SU-DHL-6 (cell line): ENCODE measurements around the gene PRR15.
"Not testable (repeated sequence)": the region's sequence is repeated elsewhere in the genome, so short reads cannot be mapped to it uniquely, and the experiment has no call there.

Source experiments
- H2AFZ ChIP-seq: fragments of 200-600 bp; sonication (generic); 2 replicates; pipeline ENCODE4 v1.6.1; 2014; ENCODE audit warnings: low read depth, mild to moderate bottlenecking, moderate library complexity, mixed read lengths, antibody characterized with exemption, low read length; ENCODE audit not compliant: severe bottlenecking
- H3F3A ChIP-seq: fragments of 200-600 bp; shearing (Covaris generic); 2 replicates; pipeline ENCODE4 v1.6.0; 2016; ENCODE audit warnings: antibody characterized with exemption, mild to moderate bottlenecking; ENCODE audit not compliant: insufficient read depth
- H3K27ac ChIP-seq: fragments of 200-600 bp; sonication (generic); 2 replicates; pipeline ENCODE4 v1.5.1; 2016; ENCODE audit warnings: low read depth, mild to moderate bottlenecking, low read length, moderate library complexity, mixed read lengths
- H3K27me3 ChIP-seq: fragments of 200-600 bp; sonication (generic), shearing (Covaris generic); 2 replicates; pipeline ENCODE4 v1.6.0; 2014; ENCODE audit warnings: mild to moderate bottlenecking, low read length
- H3K36me3 ChIP-seq: fragments of 200-600 bp; sonication (generic); 2 replicates; pipeline ENCODE4 v1.6.1; 2014; ENCODE audit warnings: mild to moderate bottlenecking, low read length, mixed read lengths
- H3K4me2 ChIP-seq: fragments of 300-600, 200-600 bp; shearing (Covaris generic), sonication (generic); 2 replicates; pipeline ENCODE4 v1.6.0; 2014; ENCODE audit warnings: low read length, low read depth, mild to moderate bottlenecking; ENCODE audit not compliant: poor library complexity, severe bottlenecking
- H3K4me3 ChIP-seq: fragments of 200-600 bp; sonication (generic); 2 replicates; pipeline ENCODE4 v1.5.1; 2014; ENCODE audit warnings: antibody characterized with exemption, low read length, mild to moderate bottlenecking, mixed read lengths; ENCODE audit not compliant: insufficient read depth, poor library complexity, severe bottlenecking
- H3K79me2 ChIP-seq: fragments of 200-600 bp; sonication (generic); 2 replicates; pipeline ENCODE4 v1.6.1; 2014; ENCODE audit warnings: mild to moderate bottlenecking, low read length, moderate library complexity; ENCODE audit not compliant: insufficient read depth
- H3K9ac ChIP-seq: fragments of 200-600 bp; sonication (generic); 2 replicates; pipeline ENCODE4 v1.7.0; 2014; ENCODE audit warnings: mild to moderate bottlenecking, low read length
- H3K9me2 ChIP-seq: fragments of 200-600 bp; sonication (generic); replicated peaks from 2 replicates; pipeline ENCODE4 v1.6.1; 2014; ENCODE audit warnings: low read length; ENCODE audit not compliant: insufficient read depth
- H3K9me3 ChIP-seq: fragments of 200-600 bp; sonication (generic); 2 replicates; pipeline ENCODE4 v1.6.1; 2014; ENCODE audit warnings: low read length, mixed read lengths; ENCODE audit not compliant: insufficient read depth
- H4K20me1 ChIP-seq: fragments of 200-600 bp; sonication (generic); 2 replicates; pipeline ENCODE4 v1.6.1; 2014; ENCODE audit warnings: low read depth, mild to moderate bottlenecking, antibody characterized with exemption, low read length, moderate library complexity, mixed read lengths
- EZH2phosphoT487 ChIP-seq: fragments of 200-600 bp; sonication (generic), shearing (Covaris generic); conservative IDR thresholded peaks from 2 replicates; pipeline ENCODE4 v1.6.1; 2018; ENCODE audit warnings: mild to moderate bottlenecking, antibody characterized with exemption, low read length, moderate library complexity, mixed read lengths
- TF ChIP-seq, protein P1 (sequence below): fragments of 200-600 bp; sonication (generic); IDR thresholded peaks from one replicate; pipeline ENCODE4 v1.5.1; 2017; ENCODE audit warnings: antibody characterized with exemption, mild to moderate bottlenecking, low read length, moderate library complexity; ENCODE audit not compliant: insufficient read depth, poor library complexity, severe bottlenecking

The PRR15 gene

DNA sequence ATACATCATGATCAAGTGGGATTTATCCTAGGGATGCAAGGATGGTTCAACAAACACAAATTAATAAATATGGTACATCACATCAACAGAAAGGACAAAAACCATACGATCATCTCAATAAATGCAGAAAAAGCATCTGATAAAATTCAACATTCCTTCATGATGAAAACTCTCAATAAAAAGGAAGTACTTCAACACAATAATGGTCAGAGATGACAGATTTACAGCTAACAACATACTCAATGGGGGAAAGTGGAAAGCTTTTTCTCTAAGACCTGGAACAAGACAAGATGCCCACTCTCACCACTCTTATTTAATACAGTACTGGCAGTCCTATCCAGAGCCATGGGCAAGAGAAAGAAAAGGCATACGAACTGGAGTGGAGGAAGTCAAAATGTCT is 39.9 kb upstream of the PRR15 start:
- Histone ChIP-seq H3K27me3 (no peaks in the 10 kb centered on the region), H3K27ac (no peak overlapping the region), H3K9me3 (no peaks in the 10 kb centered on the region), H3K9ac (no peak overlapping the region), H4K20me1 (no peaks in the 10 kb centered on the region), H3K4me3 (no peak overlapping the region), H3K79me2 (no peaks in the 10 kb centered on the region), H3K36me3 (no peaks in the 10 kb centered on the region), H3K9me2 (no peaks in the 10 kb centered on the region), H2AFZ (no peak overlapping the region), H3F3A (no peaks in the 10 kb centered on the region), H3K4me2 (no peak overlapping the region)
- TF ChIP-seq, protein P1, sequence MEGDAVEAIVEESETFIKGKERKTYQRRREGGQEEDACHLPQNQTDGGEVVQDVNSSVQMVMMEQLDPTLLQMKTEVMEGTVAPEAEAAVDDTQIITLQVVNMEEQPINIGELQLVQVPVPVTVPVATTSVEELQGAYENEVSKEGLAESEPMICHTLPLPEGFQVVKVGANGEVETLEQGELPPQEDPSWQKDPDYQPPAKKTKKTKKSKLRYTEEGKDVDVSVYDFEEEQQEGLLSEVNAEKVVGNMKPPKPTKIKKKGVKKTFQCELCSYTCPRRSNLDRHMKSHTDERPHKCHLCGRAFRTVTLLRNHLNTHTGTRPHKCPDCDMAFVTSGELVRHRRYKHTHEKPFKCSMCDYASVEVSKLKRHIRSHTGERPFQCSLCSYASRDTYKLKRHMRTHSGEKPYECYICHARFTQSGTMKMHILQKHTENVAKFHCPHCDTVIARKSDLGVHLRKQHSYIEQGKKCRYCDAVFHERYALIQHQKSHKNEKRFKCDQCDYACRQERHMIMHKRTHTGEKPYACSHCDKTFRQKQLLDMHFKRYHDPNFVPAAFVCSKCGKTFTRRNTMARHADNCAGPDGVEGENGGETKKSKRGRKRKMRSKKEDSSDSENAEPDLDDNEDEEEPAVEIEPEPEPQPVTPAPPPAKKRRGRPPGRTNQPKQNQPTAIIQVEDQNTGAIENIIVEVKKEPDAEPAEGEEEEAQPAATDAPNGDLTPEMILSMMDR, result no peak
- TF ChIP-seq EZH2phosphoT487, result no peak

DNA sequence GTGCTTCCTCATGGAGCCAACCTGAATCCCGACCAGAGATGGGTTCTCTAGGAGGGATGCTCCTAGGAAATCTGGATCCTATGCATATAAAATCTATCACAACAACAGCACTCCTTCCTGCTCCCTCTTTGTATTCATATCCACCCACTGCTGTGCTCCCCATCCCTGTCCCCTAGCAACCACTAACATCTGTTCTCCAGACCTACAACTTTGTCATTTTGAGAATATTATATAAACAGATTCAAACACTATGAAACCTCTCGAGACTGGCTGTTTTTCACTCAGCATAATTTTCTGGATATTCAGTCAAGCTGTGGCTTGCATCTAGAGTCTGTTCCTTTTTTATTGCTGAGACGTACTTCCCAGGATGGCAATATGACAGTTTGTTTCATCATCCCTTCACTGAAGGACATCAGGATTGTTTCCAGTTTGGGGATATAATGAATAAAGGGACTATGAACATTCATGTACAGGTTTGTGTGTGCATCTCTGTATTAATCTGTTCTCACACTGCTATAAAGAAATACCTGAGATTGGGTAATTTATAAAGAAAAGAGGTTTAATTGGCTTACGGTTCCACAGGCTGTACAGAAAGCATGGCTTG is 36.0 kb upstream of the PRR15 start:
- Histone ChIP-seq H3F3A (no peaks in the 10 kb centered on the region), H3K9me2 (no peaks in the 10 kb centered on the region), H3K9me3 (no peaks in the 10 kb centered on the region), H4K20me1 (no peaks in the 10 kb centered on the region), H3K9ac (no peak overlapping the region), H3K4me2 (no peak overlapping the region), H3K79me2 (no peaks in the 10 kb centered on the region), H3K36me3 (no peaks in the 10 kb centered on the region), H3K4me3 (no peak overlapping the region), H2AFZ (no peak overlapping the region), H3K27me3 (no peaks in the 10 kb centered on the region), H3K27ac (no peak overlapping the region)
- no peak for TF ChIP-seq EZH2phosphoT487
- TF ChIP-seq, protein P1, result no peak

DNA sequence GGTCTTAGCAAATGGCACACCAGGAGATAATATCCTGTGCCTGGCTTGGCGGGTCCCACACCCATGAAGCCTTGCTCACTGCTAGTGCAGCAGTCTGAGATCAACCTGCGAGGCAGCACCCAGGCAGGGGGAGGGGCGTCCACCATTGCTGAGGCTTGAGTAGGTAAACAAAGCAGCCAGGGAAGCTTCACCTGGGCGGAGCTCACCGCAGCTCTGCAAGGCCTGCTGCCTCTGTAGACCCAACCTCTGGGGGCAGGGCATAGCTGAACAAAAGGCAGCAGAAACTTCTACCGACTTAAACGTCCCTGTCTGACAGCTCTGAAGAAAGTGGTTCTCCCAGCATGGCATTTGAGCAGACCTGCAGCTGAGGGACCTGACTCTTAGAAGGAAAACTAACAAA is 35.1 kb upstream of the PRR15 start:
- H3K4me2 ChIP-seq, H3K36me3 ChIP-seq, H3F3A ChIP-seq, H3K79me2 ChIP-seq, H2AFZ ChIP-seq, H3K9me2 ChIP-seq, H3K9me3 ChIP-seq, H3K4me3 ChIP-seq, H3K27ac ChIP-seq, H3K27me3 ChIP-seq, H4K20me1 ChIP-seq, H3K9ac ChIP-seq: not testable (repeated sequence)

DNA sequence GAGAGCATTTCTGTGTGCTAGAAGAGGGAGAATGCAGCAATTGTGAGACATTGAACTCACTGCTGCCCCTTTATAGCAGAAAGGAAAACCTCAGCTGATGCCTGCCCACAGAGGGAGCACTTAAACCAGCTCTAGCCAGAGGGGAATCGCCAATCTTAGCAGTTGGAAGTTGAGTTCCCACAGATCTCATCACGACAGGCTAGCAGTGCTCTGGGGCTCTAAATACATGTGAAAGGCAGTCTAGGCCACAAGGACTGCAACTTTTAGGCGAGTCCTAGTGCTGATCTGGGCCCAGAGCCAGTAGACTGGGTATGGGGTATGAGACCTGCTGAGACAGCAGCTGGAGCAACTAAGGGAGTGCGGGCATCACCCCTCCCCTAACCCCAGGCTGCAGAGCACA is 25.2 kb upstream of the PRR15 start:
- no peaks in the 10 kb centered on the region for H3K9me3 ChIP-seq
- H4K20me1 ChIP-seq, result no peaks in the 10 kb centered on the region
- no peak overlapping the region for H3K4me2 ChIP-seq
- H3K36me3 ChIP-seq, result no peaks in the 10 kb centered on the region
- H3K4me3 ChIP-seq, result no peak overlapping the region
- no peaks in the 10 kb centered on the region for H3K9me2 ChIP-seq
- no peaks in the 10 kb centered on the region for H3F3A ChIP-seq
- no peak overlapping the region for H3K27ac ChIP-seq
- TF ChIP-seq EZH2phosphoT487, result no peak
- TF ChIP-seq, protein P1, result no peak
- H2AFZ ChIP-seq, result no peak overlapping the region
- H3K79me2 ChIP-seq, result no peaks in the 10 kb centered on the region
- H3K27me3 ChIP-seq, result no peaks in the 10 kb centered on the region
- no peak overlapping the region for H3K9ac ChIP-seq
